ENCODE data around the gene STAM. TPM values are rescaled to one million over a fixed set of nuclear protein-coding genes. Genes with fewer than 3 reads are reported as not detected.

The STAM gene
- total and polyA plus RNA-seq, 10 of the 15 experiments (the other 5 are each of a cell fraction or from before 2014, with no cell fraction given) = 8.8 to 15.9 (median 14.4) TPM

- TF ChIP-seq ZBTB33 (IDR thresholded peaks at IDR 0.05) (no peak), MTA2 (IDR thresholded peaks at IDR 0.05; ENCODE audit: low read depth) (peak; percentile 71; the same call in 1 of the 2 replicates), POLR2AphosphoS2 (IDR thresholded peaks at IDR 0.05; ENCODE audit: low read depth, low read length) (no peak), BACH1 (IDR thresholded peaks at IDR 0.05; ENCODE audit: borderline replicate concordance) (0 out of 2 replicates have a peak, but pooled peaks have one; percentile 17), ATF7 (IDR thresholded peaks at IDR 0.05; ENCODE audit: low read depth) (peak; percentile 63), DPF2 (IDR thresholded peaks at IDR 0.05) (peak; percentile 79), WRNIP1 (IDR thresholded peaks at IDR 0.05; ENCODE audit: borderline replicate concordance, low read depth, low read length) (no peak), RAD51 (IDR thresholded peaks at IDR 0.05) (no peak), SREBF1 (IDR thresholded peaks at IDR 0.05; ENCODE audit: low read length) (no peak), FOXM1 (IDR thresholded peaks at IDR 0.05; ENCODE audit: low read depth, low read length) (peak; percentile 76; the same call in 1 of the 2 replicates), SMARCA5 (IDR thresholded peaks at IDR 0.05) (peak; percentile 56; the same call in 1 of the 2 replicates), SMAD1 (IDR thresholded peaks at IDR 0.05; ENCODE audit: low read depth, partially characterized antibody) (no peak), SUPT20H (IDR thresholded peaks at IDR 0.05; ENCODE audit: borderline replicate concordance, control insufficient read depth, low read depth, low read length) (no peak), MAX (IDR thresholded peaks at IDR 0.05; ENCODE audit: low read depth, low read length) (no peak)
These were observed 11.7 kb downstream of the STAM start (continued) for GRCh38 chr10:17655567-17656146.
